HG02678 (cell line): Measurements from ENCODE around the gene DIPK1B.

ENCODE experiments used
- ATAC-seq: cut with Tn5 transposase; IDR thresholded peaks from one replicate; pipeline ENCODE4 v1.9.1; 2021; ENCODE audit warnings: mild to moderate bottlenecking, moderate library complexity; ENCODE audit not compliant: unreplicated experiment

The DIPK1B gene

DNA sequence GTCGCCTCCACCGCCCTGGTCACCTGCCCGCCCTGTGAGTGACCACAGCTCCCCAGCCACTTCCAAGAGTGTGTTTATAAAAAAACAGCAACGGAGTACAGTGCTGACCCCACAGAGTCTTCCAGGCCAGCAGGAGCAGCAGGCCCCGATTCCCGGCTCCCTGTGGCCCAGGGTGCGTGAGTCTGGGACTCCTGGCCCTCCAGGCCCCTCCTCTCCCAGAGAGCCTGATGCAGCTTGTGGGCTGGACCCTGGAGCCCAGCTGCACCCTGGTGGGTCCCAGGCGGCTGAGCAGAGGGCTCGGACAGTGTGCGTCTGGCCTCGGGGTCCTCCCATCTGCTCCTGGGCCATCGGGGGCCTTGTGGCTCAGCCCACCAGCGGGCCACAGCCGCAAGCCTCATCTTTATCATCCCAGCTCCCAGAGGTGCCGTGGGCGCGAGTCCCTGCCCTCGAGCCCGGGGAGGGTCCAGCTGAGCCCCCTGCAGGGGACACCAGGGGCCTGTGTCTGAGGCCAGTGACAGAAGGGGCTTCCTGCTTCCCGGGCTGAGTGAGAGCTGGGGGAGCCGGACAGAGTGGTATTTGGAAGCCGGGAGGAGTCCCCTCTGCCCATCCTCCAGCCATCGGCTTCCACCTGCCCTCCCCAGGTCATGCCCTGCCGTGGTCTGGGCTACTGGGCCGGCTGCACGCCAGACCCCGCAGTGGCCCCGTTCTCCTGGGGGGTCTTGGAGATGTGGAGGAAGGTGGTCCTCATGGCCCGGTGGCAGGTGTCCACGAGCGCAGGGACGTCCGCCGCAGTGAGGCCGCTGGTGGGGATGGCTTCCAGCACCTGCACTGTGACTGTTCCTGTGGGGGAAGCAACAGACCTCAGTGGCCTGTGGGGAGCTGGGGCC lies 39.0 kb upstream of the DIPK1B start:
- no peak for ATAC-seq

DNA sequence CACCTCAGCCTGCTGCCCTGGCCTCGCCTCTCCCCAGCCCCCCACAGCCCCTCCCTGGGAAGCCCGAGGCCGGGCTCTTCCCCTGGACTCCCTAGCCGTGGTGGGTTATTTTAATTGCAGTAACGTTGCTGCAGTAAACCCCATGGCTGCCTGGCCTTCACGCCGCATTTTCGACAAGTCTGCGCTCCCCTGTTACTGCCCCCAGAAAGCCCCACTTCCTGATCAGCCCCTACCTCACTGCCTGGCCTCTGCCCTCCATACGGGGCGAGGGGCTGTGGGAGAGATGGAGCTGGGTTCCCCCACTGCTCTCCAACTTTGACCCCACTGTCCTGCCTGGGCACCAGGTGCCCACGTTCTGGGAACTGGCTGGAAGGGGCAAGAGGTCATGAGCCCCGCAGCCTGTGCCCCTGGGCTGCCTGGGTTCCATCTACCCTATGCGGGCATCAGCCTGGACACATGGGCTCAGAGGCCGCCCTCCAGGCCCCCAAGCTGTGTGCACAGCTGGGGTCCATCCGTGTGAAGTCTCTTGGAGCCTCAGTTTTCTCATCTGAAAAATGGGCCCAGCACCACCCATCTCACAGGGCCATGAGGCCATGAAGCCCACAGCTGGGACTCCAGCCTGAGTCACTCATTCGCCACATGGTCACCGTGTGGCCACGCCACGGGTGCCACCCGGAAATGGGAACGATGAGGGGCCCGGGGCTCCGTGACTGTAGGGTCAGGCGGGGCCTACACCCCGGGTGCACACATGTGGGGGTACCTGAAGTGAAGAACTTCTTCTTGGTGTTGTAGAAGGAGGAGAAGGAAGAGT lies 38.2 kb upstream of the DIPK1B start:
- no peak for ATAC-seq

DNA sequence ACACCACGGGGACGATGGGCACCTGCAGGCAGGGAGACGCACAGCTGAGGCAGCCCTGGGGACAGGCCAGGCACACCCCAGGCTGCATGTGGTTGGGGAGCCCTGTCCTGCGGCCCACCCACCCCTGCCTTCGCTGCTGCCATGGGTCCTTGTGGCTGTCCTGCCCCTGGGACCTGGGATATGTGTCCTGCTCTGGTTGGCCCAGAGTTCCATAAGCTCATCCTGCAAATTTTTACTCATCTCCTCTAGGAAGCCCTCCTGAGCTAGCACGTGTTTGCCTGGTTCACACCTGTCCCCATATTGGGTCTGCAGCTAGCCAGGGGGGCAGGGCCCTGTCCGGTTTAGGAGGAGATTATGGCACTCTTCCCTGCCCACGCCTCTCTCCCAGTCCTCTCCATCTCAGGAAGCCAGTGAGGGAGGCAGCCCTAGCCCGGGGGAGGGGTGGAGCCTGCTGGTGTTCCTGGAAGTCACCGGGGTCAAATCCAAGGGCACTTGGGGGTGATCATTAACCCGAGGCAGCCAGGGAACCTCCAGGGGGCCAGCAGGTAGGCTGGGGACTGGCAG lies 37.5 kb upstream of the DIPK1B start:
- no peak for ATAC-seq

DNA sequence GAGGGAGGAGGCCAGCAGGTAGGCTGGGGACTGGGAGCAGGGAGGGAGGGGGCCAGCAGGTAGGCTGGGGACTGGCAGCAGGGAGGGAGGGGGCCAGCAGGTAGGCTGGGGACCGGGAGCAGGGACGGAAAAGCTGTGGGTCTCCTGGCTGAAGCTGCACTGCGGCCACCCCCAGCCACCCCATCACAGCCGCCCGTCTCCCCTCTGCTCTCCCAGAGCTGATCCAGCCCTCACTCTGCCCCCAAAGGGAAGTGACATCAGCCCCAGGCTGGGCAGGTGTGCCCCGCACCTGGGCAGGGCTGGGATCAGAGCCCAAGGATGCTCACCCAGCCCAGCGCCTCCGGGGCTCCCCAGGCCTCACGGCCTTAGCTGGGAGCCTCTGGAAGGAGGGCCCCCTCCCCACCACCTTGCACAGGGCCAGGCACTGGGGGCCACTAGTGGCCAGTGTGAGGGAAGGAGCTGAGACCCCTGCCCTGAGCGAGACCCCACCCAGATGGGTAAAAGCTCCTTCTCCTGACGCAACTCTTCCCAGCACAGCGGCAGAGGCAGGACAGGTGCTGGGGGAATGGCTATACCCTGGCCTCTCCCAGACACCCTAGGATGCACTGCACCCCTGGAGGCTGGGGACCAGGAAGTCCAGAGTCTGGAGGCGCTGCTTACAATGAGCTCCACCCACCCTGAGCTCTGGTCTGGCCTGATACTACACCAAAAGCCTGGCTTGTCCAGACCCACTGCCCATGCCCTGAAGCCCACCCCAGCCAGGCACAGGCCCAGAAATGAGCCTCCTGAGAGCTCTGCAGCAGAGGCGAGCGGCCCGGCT lies 36.7 kb upstream of the DIPK1B start:
- no peak for ATAC-seq

DNA sequence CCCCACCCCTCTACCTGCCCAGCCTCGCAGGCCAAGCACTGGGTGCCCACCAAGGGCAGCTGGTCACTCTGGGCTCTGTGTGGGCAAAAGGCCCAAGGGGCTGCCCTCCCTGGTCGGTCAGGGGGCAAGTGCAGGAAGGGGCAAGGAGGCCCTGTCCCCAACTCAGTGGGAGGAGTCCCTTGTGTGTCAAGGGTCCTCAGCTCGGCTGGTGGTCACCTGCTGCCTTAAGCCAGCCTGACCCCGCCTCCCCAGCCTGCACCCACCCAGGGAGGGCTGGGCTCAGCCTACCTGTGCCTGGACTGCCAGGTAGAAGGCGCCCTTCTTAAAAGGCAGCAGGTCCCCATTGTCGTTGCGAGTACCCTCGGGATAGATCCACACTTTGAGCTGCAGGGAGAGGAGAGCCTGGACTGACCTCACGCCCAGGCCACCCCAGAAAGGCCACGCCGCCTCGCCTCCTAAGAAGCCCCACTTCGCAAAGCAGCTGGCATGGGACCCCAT lies 36.0 kb upstream of the DIPK1B start:
- ATAC-seq = no peak

DNA sequence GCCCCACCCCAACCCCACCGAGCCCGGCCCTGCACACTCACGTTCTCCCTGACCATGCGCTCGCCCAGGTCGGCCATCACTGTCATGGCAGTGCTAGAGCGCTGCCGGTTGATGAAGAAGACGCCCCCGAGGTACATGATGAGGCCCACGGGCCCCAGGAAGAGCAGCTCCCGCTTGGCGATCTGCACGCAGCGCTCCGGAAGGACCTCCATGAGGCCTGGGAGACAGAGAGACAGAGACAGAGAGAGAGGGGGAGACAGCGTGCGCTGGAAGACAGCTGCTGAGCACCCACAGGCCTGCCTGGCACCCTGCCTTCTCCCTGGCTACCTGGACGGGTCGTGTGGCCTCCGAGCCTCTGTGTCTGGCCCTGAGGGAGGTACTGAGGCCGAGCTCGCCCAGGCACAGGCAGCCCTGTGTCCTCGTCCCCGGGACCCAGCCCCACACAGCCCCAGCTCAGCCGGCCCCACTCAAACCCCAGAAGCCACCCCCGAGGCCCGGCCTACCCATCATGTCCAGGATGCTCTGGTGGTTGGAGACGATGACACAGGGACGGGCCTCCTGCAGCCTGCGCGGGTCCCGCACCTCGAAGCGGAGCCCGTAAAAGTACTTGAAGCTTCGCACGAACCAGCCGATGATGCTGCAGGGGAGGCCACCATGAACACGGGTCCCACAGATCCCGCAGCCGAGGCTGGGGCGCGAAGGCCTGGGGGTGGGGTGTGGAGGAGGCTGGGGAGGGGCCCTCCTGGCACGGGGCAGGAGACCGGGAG lies 35.3 kb upstream of the DIPK1B start:
- ATAC-seq = no peak

DNA sequence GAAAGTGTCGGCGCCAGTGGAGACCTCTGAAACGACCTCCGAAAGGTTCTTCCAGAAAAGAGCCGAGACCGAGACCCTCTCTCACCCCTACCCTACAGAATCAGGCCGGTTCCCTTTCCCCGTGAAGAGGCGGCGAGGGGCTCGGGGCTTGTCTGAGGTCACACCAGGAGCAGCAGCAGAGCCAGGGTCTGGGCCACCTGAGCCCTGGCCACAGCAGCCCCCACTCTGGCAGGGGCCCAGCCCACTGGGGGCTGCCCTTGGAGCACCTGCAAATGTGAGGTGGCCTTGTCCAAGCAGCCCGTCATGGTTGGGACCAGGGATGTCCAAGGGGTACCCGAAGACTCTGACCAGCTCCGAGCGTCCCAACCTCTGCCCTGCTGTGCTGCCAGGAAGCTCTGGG lies 34.3 kb upstream of the DIPK1B start:
- ATAC-seq = no peak

DNA sequence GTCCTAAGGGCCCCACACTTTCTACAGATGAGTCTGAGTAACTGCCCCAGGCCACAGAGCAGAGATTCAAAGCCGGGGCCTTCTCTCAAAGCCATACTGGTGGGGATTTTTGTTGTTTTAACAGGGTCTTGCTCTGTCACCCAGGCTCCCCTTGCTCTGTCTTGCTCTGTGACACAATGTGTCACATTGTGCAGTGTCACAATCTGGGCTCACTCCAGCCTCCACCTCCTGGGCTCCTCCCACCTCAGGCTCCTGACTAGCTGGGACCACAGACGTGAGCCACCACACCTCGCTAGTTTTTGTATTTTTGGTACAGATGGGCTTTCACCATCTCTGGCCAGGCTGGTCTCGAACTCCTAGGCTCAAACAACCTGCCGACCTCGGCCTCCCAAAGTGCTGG lies 33.7 kb upstream of the DIPK1B start:
- no peak for ATAC-seq

DNA sequence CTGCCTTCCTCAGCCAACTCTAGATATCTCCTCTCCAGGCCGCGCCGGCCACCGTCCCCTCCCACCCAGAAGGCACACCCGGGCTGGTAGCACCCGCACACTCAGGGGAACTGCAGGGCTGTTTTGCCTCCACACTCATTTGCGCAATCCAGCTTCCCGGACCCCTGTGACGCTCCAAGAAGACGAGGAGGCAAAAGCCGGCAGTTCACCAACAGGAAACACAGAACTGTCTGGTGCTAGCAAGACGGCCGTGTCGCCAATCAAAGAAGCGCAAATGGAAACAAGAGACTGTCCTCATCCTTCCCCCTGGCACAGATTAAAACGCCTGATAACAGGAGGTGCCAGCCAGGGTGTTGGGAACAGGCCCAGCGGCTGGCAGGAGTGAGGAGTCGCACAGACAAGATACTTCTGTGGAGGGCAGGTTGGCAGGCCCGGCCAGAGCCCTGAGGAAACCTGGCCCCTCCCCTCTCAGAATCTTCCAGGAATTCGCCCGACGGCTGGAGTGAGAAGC lies 32.9 kb upstream of the DIPK1B start:
- ATAC-seq = no peak

DNA sequence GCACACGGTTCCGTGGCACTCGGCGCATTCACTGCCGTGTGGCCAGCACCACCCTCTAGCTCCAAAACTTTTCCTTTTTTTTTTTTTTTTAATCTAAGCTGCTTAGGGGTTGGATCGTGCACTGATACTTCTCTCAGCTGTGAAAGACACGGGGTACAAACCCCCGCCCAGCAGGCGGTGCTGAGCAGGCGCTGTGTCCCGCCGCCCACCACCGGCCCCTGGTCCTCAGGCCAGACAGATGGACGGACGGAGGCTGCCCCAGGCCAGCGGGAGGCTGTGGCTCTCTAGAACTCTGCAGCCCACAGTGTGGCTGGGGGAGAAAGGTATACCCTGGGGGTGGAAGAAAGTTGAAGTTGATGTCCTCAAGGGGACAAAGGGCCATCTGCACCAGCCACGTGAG lies 31.3 kb upstream of the DIPK1B start:
- no peak for ATAC-seq

DNA sequence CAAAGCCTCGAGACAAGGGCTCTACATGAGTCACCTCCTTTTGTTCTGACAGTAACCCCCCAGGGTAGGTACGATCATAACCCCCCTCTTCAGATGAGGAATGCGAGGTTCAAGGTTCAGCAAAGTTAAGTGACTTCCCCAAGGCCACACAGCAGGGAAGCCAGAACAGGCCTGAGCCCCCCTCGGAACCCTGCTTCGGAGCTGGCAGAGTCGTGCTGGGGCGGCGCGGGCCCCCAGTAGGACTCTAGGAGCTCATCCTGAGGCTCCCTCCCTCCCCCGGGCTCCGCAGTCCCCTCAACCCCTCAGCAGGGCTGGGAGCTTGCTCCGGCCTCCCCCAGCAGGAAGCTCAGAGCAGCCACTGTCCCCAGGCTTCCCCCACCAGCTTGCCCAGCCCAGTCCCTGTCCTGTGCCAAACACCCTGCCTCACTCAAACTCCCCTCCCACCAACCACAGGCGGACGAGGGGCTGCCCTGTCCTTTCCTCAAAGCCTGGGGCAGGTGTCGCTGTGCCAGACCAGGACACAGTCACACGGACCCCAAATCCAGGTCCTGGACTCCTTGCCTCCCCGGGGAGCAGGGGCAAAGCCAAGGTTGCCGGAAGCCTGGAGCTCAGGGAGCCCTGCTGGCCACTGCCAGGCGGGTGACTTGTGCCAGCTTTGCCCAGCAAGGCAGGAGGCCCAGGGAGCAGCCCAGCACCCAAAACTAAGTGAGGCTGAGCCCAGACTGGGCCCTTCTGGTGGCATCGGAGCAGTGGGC lies 30.2 kb upstream of the DIPK1B start:
- ATAC-seq = no peak

DNA sequence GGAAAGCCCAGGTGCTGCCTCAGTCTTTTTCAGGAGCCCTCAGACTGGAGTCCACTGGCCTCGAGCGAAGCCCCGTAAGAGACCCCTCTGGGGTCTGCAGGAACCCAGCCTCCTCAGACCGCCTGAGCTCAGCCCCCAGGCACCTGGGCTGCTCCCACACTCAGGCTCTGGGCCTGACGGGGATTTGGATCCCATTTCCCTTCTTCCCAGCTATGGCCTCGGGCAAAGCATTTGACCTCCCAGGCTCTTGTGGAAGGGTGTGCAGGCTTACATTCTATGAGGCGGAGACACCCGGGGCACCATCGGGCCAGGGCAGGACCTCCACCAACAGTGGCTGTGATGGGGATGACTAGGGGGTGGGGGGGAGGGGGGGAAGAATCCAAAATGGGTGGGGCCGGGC lies 29.7 kb upstream of the DIPK1B start:
- no peak for ATAC-seq

DNA sequence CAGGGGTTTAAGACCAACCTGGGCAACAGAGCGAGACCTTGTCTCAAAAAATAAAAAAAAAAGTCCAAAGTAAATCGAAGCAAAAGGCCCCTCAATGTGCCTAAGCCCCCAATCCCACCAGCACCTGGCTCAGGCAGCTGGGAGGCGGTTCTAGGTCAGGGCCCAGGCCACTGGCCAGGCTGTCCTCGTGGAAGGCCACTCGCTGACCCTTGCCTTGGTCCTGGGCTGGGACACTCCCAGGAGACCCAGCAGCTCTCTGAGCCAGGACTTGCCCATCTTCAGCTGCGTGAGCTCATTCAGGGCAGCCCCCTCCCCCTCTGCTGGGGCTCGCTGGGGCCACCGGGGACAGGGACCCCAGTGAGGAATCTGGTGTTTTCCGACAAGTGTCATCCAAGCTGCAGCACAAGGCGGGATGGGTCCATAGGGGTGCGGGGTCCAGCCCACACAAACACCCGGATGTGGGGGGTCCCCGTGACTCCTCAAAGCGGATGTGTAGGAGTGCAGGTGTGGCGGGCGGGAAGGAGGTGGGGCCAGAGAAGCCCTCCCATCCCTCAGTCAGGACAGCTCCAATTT lies 29.1 kb upstream of the DIPK1B start:
- ATAC-seq = no peak

DNA sequence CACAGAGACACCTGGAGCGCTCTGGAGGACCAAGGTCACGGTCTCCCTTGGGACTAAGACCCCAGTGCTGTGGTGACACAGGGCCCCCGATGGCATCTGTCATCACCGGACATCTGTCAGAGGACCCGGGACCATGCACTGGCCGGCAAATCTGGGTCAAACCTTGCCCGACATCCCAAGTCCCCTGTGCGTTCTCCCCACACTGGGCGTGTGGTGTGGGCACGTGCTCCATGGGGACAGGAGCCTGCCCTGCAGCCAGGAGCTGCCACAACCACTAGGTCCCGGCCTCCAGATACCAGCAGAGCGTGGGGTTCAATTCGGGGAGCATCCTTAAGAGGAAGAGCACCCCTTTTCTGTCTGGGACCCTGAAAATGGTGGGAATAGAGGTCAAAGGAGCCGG lies 28.6 kb upstream of the DIPK1B start:
- ATAC-seq = no peak

DNA sequence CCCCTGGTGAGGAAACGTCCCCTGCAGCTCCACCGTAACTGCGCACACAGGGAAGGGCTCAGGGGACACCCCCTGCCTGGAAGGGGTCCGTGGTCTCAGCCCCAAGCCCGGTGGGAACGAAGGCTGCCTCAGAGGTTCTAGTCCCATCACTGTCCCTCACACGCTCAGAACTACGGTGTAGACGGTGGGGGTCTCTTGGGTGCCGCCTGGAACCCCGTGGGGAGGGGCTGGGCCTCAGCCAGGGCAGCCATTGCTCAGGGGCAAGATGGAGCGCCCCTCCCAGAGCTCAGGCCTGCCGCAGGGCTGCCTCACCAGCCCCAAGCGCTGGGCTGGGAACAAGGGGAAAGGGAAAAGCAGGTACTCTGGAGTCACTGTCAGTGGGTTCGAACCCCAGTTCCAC lies 28.0 kb upstream of the DIPK1B start:
- ATAC-seq = no peak

DNA sequence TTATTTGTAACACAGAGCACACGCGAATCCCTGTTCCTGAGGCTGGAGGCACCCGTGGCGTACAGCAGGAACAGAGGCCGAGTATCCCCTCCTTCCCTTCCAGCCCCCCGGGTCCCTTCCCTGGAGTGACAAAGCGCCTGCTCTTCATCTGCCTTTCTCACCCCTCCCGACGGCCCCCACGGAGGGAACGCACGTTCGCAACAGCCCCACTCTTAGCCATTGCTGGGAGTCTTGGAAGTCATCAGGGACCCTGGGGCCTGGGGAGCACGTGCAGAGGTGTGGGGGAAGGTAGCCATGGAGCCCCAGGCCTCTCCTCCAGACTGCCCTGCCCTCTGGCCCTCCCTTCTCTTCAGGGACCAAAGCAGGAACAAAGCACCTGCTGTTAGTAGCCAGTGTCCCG lies 27.6 kb upstream of the DIPK1B start:
- no peak for ATAC-seq

DNA sequence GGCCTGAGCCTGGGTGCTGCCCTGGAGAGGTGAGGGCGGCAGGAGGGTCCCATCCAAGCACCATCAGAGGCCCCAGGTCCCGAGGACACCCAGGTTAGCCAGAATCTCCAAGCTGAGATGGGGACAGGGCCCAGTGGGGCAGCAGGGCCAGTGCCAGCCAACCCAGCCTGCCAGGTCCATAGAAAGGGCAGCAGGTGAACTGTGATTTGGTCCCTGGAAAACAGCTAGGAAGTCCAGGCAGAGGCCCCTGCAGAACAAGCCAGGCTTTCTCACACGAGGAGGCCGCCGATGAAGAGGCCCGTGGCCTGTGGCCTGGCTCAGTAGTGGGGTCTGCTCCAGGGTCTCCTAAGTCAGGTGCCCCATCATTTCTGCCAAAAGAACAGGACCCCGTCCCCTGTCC lies 27.2 kb upstream of the DIPK1B start:
- no peak for ATAC-seq

DNA sequence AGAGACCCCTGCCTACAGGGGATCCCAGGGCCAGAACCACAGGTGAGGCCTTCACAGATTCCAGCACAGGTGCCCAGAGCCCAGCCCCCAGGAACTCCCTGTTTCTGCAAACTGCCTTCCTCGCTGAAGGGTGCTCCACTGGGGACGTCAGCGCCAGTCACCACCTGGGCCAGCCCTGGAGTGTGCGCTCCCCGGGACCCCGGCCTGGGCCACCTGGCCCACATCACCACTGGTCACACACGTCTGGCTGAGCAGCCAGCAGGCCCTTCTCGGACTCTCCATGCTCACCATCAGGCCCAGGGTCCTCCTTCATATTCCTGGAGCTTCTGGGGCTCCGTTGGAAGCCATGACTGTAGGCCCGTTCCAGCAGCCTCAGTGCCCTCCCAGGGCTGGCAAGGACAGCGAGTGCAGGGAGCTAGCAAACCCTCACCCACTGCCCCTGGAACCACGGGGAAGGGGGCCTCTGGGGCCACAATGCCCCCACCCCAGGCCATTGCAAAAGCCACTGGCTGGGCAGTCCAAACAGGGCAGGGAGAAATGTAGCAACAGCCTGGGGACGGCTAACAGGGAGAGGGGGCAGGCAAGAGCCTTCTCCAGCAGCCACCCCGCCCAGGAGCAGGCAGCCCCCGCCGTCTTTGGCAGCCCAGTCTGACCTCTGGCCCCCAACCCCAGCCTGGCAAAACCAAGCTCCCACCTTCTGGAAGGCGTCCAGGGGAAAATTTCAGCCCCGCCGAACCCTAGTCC lies 26.4 kb upstream of the DIPK1B start:
- no peak for ATAC-seq
